Chondrocyte (in vitro differentiated cells): ENCODE data around the gene PROC. TPM values are rescaled to one million over a fixed set of nuclear protein-coding genes. Genes with fewer than 3 reads are reported as not detected.
A peak's percentile ranks its signal among the peaks of the same experiment; 100 is the strongest.
"Not testable (repeated sequence)": the region's sequence is repeated elsewhere in the genome, so short reads cannot be mapped to it uniquely, and the experiment has no call there.

Source experiments
- DNase-seq: peaks from one replicate; pipeline ENCODE4 v3.0.0; 2021; ENCODE audit warnings: mixed read lengths, low spot score
- H3K27ac Mint-ChIP-seq: one replicate; pipeline ENCODE4 v1.8.0; 2021; ENCODE audit warnings: mild to moderate bottlenecking, moderate library complexity, mixed read lengths; ENCODE audit not compliant: unreplicated experiment
- H3K27me3 Mint-ChIP-seq: 2 replicates; pipeline ENCODE4 v1.8.0; 2021; ENCODE audit warnings: low read depth, mixed read lengths
- H3K36me3 Mint-ChIP-seq: 2 replicates; pipeline ENCODE4 v1.8.0; 2021; ENCODE audit warnings: low read depth, mixed read lengths
- H3K4me1 Mint-ChIP-seq: 2 replicates; pipeline ENCODE4 v1.8.0; 2021; ENCODE audit warnings: low read depth, mild to moderate bottlenecking, mixed read lengths
- H3K4me3 Mint-ChIP-seq: one replicate; pipeline ENCODE4 v1.8.0; 2021; ENCODE audit warnings: mild to moderate bottlenecking, moderate library complexity, mixed read lengths; ENCODE audit not compliant: unreplicated experiment
- H3K9me3 Mint-ChIP-seq: 2 replicates; pipeline ENCODE4 v1.8.0; 2021; ENCODE audit warnings: low read depth, mixed read lengths
- CTCF ChIP-seq: fragments of 200-600 bp; sonication (generic); IDR thresholded peaks from 2 replicates; pipeline ENCODE4 v1.5.0; 2021; ENCODE audit warnings: antibody characterized with exemption, mild to moderate bottlenecking, moderate library complexity
- total RNA-seq: library from RNA; stranded (reverse); gene quantifications from 3 replicates; pipeline ENCODE4 v1.2.1, GENCODE V29; 2021

The PROC gene
- total RNA-seq, 1 donor from 2014 or later, result 2.7 TPM

- H3K27ac Mint-ChIP-seq, result peak overlapping the region; percentile 85
- peaks cover 84% of the 10 kb centered on the region for H3K4me1 Mint-ChIP-seq
- no peak for TF ChIP-seq CTCF
- no peak for DNase-seq
- peaks cover 3% of the 10 kb centered on the region for H3K9me3 Mint-ChIP-seq
- no peak overlapping the region for H3K4me3 Mint-ChIP-seq
- no peaks in the 10 kb centered on the region for H3K36me3 Mint-ChIP-seq
- no peaks in the 10 kb centered on the region for H3K27me3 Mint-ChIP-seq
Observed at GRCh38 chr2:127407661-127408003, 10.6 kb upstream of the PROC start.

- DNase-seq, result peak; percentile 97
- H3K27me3 Mint-ChIP-seq, result no peaks in the 10 kb centered on the region
- peaks cover 8% of the 10 kb centered on the region for H3K9me3 Mint-ChIP-seq
- H3K36me3 Mint-ChIP-seq, result no peaks in the 10 kb centered on the region
- H3K4me3 Mint-ChIP-seq, result no peak overlapping the region
- peak; percentile 35 for TF ChIP-seq CTCF
- H3K27ac Mint-ChIP-seq, result peak overlapping the region; percentile 95
- H3K4me1 Mint-ChIP-seq, result peaks cover 86% of the 10 kb centered on the region
Observed at GRCh38 chr2:127408004-127408806, 10.0 kb upstream of the PROC start.

GRCh38 chr2:127408807-127409099 is 9.5 kb upstream of the PROC start:
- Mint-ChIP-seq H3K4me3 (no peak overlapping the region), H3K4me1 (peaks cover 87% of the 10 kb centered on the region), H3K36me3 (peaks cover 1% of the 10 kb centered on the region), H3K27me3 (no peaks in the 10 kb centered on the region), H3K9me3 (peaks cover 12% of the 10 kb centered on the region), H3K27ac (peak overlapping the region; percentile 95)
- DNase-seq, result no peak
- TF ChIP-seq CTCF, result no peak

GRCh38 chr2:127409716-127410115 is 8.5 kb upstream of the PROC start:
- Mint-ChIP-seq H3K9me3 (peaks cover 12% of the 10 kb centered on the region), H3K27ac (peak overlapping the region; percentile 98), H3K4me1 (peaks cover 87% of the 10 kb centered on the region)
- H3K4me3 Mint-ChIP-seq, DNase-seq, H3K27me3 Mint-ChIP-seq, H3K36me3 Mint-ChIP-seq: not testable (repeated sequence)

- peaks cover 85% of the 10 kb centered on the region for H3K4me1 Mint-ChIP-seq
- TF ChIP-seq CTCF, result no peak
- DNase-seq, result no peak
- peaks cover 1% of the 10 kb centered on the region for H3K36me3 Mint-ChIP-seq
- H3K27ac Mint-ChIP-seq, result peak overlapping the region; percentile 98
- peaks cover 12% of the 10 kb centered on the region for H3K9me3 Mint-ChIP-seq
- H3K27me3 Mint-ChIP-seq, result no peaks in the 10 kb centered on the region
- peak overlapping the region; percentile 54 for H3K4me3 Mint-ChIP-seq
Observed at GRCh38 chr2:127410871-127411652, 7.2 kb upstream of the PROC start.
